Activated CD4-positive, alpha-beta T cell treated with anti-CD3 and anti-CD28 coated beads, Interleukin-2, amount 10 ng/mL, durations not matched to agents 7 days and 5 days (primary cell): Measurements from ENCODE around the gene ZNF276. TPM values are rescaled to one million over a fixed set of nuclear protein-coding genes. Genes with fewer than 3 reads are reported as not detected.
"Not testable (repeated sequence)": the region's sequence is repeated elsewhere in the genome, so short reads cannot be mapped to it uniquely, and the experiment has no call there.

Source experiments
- CTCF ChIA-PET: fragments of 350-600 bp; sonication (Branson Sonifier 250); formaldehyde crosslinking; loops from one replicate; lab custom pipeline; 2021; ENCODE audit warnings: antibody characterized with exemption; lab: Charles Lee
- POLR2A ChIA-PET: fragments of 350-600 bp; sonication (Branson Sonifier 250); formaldehyde crosslinking; loops from one replicate; lab custom pipeline; 2021; ENCODE audit warnings: antibody characterized with exemption; lab: Charles Lee
- DNase-seq: peaks from one replicate; pipeline ENCODE4 v3.0.0-alpha.2; 2020
- H3K27ac Mint-ChIP-seq: one replicate; pipeline ENCODE4 v1.8.0; 2021; ENCODE audit warnings: mild to moderate bottlenecking, moderate library complexity, mixed read lengths
- H3K27me3 Mint-ChIP-seq: one replicate; pipeline ENCODE4 v1.8.0; 2021; ENCODE audit warnings: mixed read lengths
- H3K36me3 Mint-ChIP-seq: one replicate; pipeline ENCODE4 v1.8.0; 2021; ENCODE audit warnings: low read depth, mixed read lengths
- H3K4me1 Mint-ChIP-seq: one replicate; pipeline ENCODE4 v1.8.0; 2021; ENCODE audit warnings: mixed read lengths
- H3K4me3 Mint-ChIP-seq: one replicate; pipeline ENCODE4 v1.8.0; 2021; ENCODE audit warnings: mild to moderate bottlenecking, moderate library complexity, mixed read lengths
- H3K9me3 Mint-ChIP-seq: one replicate; pipeline ENCODE4 v1.8.0; 2021; ENCODE audit warnings: mixed read lengths
- total RNA-seq, 2 experiments: library from RNA; stranded (reverse); gene quantifications; one replicate each; pipeline ENCODE4 v1.2.3, GENCODE V29; 2021

The ZNF276 gene
- total RNA-seq, 2 experiments from 2014 or later: 79.5 to 96.5 TPM

DNA sequence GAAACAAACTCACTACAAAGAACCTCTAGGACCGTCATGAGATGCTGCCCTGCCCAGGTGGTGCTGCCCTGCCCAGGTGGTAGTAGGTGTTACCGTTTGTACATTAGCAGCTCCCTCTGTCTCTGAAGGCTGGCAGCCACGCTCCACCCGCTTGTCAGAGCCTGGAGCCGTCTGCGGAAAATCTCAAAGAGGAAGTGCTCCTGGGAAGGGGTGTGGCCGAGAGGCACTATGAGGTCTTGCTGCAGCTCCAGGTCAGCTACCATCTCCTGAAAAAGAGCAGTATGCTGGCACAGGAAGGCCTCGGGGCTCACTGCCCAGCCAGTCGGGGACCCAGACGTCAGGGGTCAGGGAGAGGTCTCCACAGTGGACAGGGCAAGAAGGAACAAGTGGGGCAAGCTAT lies 28.3 kb downstream of the ZNF276 start:
- H3K9me3 Mint-ChIP-seq: no peaks in the 10 kb centered on the region
- H3K4me1 Mint-ChIP-seq: peaks cover 10% of the 10 kb centered on the region
- H3K36me3 Mint-ChIP-seq: peaks cover 37% of the 10 kb centered on the region
- CTCF ChIA-PET: interaction anchor here (0.5 to 1.5 kb wide), 2 partner anchors 9 to 88 kb away, joined by 3 to 4 read pairs; no protein-coding TSS in a partner anchor
- H3K27me3 Mint-ChIP-seq: no peaks in the 10 kb centered on the region
- peak overlapping the region; percentile 79 for H3K27ac Mint-ChIP-seq
- no peak overlapping the region for H3K4me3 Mint-ChIP-seq
- no peak for DNase-seq
- POLR2A ChIA-PET: no interaction called here

DNA sequence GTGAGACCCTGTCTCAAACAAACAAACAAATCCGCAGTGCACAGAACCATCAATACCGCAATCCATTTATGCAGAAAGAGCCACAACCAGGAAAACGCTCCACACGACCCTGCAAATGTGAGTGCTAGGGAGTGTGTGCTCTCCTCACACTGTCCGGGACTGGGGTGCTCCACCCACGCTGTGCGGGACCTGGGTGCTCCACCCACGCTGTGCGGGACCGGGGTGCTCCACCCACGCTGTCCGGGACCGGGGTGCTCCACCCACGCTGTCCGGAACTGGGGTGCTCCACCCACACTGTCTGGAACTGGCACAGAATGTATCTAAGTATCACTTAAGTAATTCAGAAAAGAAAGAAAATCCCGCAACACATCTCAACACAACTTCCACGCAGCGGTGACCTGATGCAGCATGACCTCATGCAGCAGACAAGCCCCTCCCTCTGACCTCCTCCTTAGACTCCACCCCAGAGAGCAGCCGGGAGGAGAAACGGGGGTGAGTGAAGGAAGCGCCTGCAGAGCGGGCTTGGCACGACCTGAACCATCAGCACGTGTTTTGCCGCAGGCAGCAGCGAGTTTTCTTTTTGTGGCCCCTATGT lies 38.5 kb downstream of the ZNF276 start:
- peak overlapping the region; percentile 96 for H3K27ac Mint-ChIP-seq
- CTCF ChIA-PET: no interaction called here
- H3K36me3 Mint-ChIP-seq: peaks cover 61% of the 10 kb centered on the region
- no peaks in the 10 kb centered on the region for H3K27me3 Mint-ChIP-seq
- POLR2A ChIA-PET: no interaction called here
- peak overlapping the region; percentile 8 for H3K4me3 Mint-ChIP-seq
- DNase-seq: no peak
- peaks cover 36% of the 10 kb centered on the region for H3K4me1 Mint-ChIP-seq
- H3K9me3 Mint-ChIP-seq: no peaks in the 10 kb centered on the region

DNA sequence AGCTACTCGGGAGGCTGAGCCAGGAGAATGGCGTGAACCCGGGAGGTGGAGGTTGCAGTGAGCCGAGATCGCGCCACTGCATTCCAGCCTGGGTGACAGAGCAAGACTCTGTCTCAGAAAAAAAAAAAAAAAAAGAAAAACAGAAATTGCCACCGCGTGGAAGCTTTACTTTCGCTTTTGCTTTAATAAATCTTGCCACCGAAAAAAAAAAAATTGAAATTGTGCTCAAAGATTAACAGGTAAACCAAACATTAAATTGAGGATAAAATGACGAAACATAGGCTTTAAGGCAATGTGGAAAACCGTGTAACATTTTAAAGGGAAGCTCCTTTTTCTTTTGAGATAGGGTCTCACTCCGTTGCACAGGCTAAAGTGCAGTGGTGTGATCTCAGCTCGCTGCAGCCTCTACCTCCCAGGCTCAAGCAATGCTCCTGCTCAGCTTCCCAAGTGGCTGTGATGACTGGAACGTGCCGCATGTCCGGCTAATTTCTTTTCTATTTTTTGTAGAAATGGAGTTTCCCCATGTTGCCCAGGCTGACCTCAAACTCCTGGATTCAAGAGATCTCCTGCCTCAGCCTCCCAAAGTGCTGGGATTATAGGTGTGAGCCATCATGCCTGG lies 40.1 kb downstream of the ZNF276 start:
- peaks cover 44% of the 10 kb centered on the region for H3K4me1 Mint-ChIP-seq

GRCh38 chr16:89764711-89765201 lies 43.4 kb downstream of the ZNF276 start:
- no peaks in the 10 kb centered on the region for H3K27me3 Mint-ChIP-seq
- CTCF ChIA-PET: interaction anchor here (1.0 to 1.7 kb wide), 3 partner anchors 22 to 145 kb away, joined by 3 to 4 read pairs (median 3); no protein-coding TSS in a partner anchor

More for the DNA sequence above, 40.1 kb downstream of the ZNF276 start:
- Mint-ChIP-seq H3K27ac (peak overlapping the region; percentile 96), H3K36me3 (peaks cover 68% of the 10 kb centered on the region), H3K9me3 (no peaks in the 10 kb centered on the region), H3K4me3 (peak overlapping the region; percentile 75), H3K27me3 (no peaks in the 10 kb centered on the region)
- ChIA-PET CTCF (interaction anchor here (0.6 to 1.6 kb wide), 8 partner anchors 8 to 44 kb away, joined by 3 to 6 read pairs (median 4); no protein-coding TSS in a partner anchor), POLR2A (interaction anchor here (0.7 kb wide), 1 partner anchor 58 kb away, joined by 4 read pairs; no protein-coding TSS in a partner anchor)
- DNase-seq: no peak

GRCh38 chr16:89765292-89765830 lies 44.0 kb downstream of the ZNF276 start:
- ChIA-PET POLR2A (no interaction called here), CTCF (interaction anchor here (0.5 to 1.7 kb wide), 3 partner anchors 13 to 317 kb away, joined by 3 to 4 read pairs (median 3); no protein-coding TSS in a partner anchor)
- no peak for DNase-seq
- peak overlapping the region; percentile 61 for H3K4me3 Mint-ChIP-seq
- peaks cover 63% of the 10 kb centered on the region for H3K36me3 Mint-ChIP-seq
- H3K27ac Mint-ChIP-seq: peak overlapping the region; percentile 93
- peaks cover 40% of the 10 kb centered on the region for H3K4me1 Mint-ChIP-seq
- no peaks in the 10 kb centered on the region for H3K27me3 Mint-ChIP-seq
- no peaks in the 10 kb centered on the region for H3K9me3 Mint-ChIP-seq

More at GRCh38 chr16:89764711-89765201, 43.4 kb downstream of the ZNF276 start:
- POLR2A ChIA-PET: no interaction called here
- Mint-ChIP-seq H3K4me1 (peaks cover 43% of the 10 kb centered on the region), H3K27ac (peak overlapping the region; percentile 93), H3K4me3 (peak overlapping the region; percentile 61), H3K9me3 (no peaks in the 10 kb centered on the region), H3K36me3 (peaks cover 64% of the 10 kb centered on the region)
- peak; percentile 53 for DNase-seq

- Mint-ChIP-seq H3K36me3 (peaks cover 55% of the 10 kb centered on the region), H3K9me3 (no peaks in the 10 kb centered on the region), H3K27me3 (no peaks in the 10 kb centered on the region), H3K4me1 (peaks cover 4% of the 10 kb centered on the region), H3K4me3 (no peak overlapping the region), H3K27ac (no peak overlapping the region)
- ChIA-PET CTCF (interaction anchor here (2.0 kb wide), 1 partner anchor 23 kb away, joined by 5 read pairs; no protein-coding TSS in a partner anchor), POLR2A (no interaction called here)
- DNase-seq: no peak
Observed at GRCh38 chr16:89770367-89770766, 49.0 kb downstream of the ZNF276 start.

GRCh38 chr16:89775223-89775622 lies 53.9 kb downstream of the ZNF276 start:
- Mint-ChIP-seq H3K27ac (no peak overlapping the region), H3K27me3 (no peaks in the 10 kb centered on the region), H3K4me3 (no peak overlapping the region), H3K36me3 (peaks cover 47% of the 10 kb centered on the region), H3K9me3 (no peaks in the 10 kb centered on the region), H3K4me1 (no peaks in the 10 kb centered on the region)
- no peak for DNase-seq
- POLR2A ChIA-PET: no interaction called here
- CTCF ChIA-PET: interaction anchor here (1.1 kb wide), 1 partner anchor 11 kb away, joined by 3 read pairs; no protein-coding TSS in a partner anchor

DNA sequence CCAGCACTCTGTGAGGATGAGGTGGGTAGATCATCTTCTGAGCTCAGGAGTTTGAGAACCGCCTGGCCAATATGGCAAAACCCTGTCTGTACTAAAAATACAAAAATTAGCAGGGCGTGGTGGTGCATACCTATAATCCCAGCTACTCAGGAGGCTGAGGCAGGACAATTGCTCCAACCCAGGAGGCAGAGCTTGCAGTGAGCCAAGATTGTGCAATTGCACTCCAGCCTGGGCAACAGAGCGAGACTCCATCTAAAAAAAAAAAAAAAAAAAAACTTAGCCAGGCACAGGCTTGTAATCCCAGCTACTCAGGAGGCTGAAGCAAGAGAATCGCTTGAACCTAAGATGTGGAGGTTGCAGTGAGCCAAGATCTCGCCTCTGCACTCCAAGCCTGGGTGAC lies 56.9 kb downstream of the ZNF276 start:
- not testable (repeated sequence) for DNase-seq
- H3K36me3 Mint-ChIP-seq: peaks cover 34% of the 10 kb centered on the region

DNA sequence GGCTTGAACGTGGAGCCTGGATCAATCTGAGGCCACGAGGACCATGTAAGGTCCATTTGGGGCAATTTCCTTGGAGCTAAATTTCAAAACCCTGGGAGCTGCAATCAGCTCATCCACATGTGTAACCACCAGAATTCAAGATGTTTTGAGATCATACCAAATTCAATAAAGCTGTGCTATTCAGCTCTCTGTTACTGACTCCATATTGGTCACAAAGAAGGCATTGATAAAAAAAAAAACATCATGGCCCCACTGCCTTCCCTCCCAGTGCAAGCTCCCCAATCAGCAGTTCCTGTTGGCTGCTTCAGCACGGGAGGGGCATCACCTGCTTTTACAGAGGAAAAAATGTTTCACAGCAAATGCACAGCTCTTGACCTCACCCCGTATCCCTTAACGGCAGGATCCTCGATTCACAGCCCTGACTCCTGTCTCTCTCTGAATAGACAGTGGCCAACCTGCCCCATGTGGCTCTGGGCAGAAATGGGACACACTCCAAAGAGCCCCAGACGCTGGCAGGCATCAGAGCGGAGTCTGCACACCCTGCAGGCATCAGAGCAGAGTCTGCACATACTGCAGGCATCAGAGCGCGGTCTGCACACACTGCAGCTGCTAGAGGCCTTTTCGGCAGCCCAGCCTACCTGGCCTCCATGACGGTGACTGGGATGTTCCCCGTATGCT lies 58.0 kb downstream of the ZNF276 start:
- ChIA-PET POLR2A (no interaction called here), CTCF (interaction anchor here (0.6 to 1.5 kb wide), 3 partner anchors 11 to 81 kb away, joined by 3 to 5 read pairs (median 3); no protein-coding TSS in a partner anchor)
- Mint-ChIP-seq H3K27ac (no peak overlapping the region), H3K4me3 (no peak overlapping the region), H3K27me3 (no peaks in the 10 kb centered on the region), H3K36me3 (peaks cover 31% of the 10 kb centered on the region), H3K4me1 (peaks cover 2% of the 10 kb centered on the region), H3K9me3 (no peaks in the 10 kb centered on the region)
- no peak for DNase-seq

More for the DNA sequence above, 56.9 kb downstream of the ZNF276 start:
- H3K9me3 Mint-ChIP-seq, H3K4me3 Mint-ChIP-seq, H3K27ac Mint-ChIP-seq, H3K4me1 Mint-ChIP-seq, H3K27me3 Mint-ChIP-seq: not testable (repeated sequence)
- CTCF ChIA-PET: interaction anchor here (0.6 to 1.6 kb wide), 2 partner anchors 9 to 13 kb away, joined by 3 read pairs; no protein-coding TSS in a partner anchor
- POLR2A ChIA-PET: interaction anchor here (0.6 kb wide), 1 partner anchor 235 kb away, joined by 9 read pairs; no protein-coding TSS in a partner anchor

DNA sequence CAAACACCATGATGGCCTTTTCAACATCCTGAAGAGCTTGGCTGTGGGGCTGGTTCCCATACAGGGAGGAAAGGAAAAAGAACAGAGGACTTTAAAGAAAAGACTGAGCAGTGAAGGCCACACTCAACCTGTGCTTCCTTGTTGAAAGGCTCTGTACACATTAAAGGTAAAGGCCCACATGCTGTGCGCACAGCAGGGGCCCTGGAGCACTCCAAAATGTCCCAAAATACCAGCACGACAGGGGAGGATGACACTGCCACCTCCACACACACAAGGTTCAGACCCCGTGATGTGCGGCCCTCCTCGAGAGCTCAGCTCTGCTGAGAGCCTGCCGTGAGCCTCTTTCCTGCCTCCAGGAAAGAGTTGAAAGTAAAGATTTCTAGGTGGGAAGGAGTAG lies 58.6 kb downstream of the ZNF276 start:
- no peak overlapping the region for H3K27ac Mint-ChIP-seq
- no peaks in the 10 kb centered on the region for H3K9me3 Mint-ChIP-seq
- POLR2A ChIA-PET: interaction anchor here (0.6 kb wide), 1 partner anchor 277 kb away, joined by 3 read pairs; no protein-coding TSS in a partner anchor
- no peak overlapping the region for H3K4me3 Mint-ChIP-seq
- CTCF ChIA-PET: interaction anchor here (1.4 to 1.5 kb wide), 2 partner anchors 12 to 81 kb away, joined by 3 to 5 read pairs; no protein-coding TSS in a partner anchor
- peaks cover 35% of the 10 kb centered on the region for H3K36me3 Mint-ChIP-seq
- DNase-seq: no peak
- H3K4me1 Mint-ChIP-seq: peaks cover 7% of the 10 kb centered on the region
- no peaks in the 10 kb centered on the region for H3K27me3 Mint-ChIP-seq

GRCh38 chr16:89782489-89782888 lies 61.2 kb downstream of the ZNF276 start:
- H3K36me3 Mint-ChIP-seq: peaks cover 43% of the 10 kb centered on the region
- no peaks in the 10 kb centered on the region for H3K9me3 Mint-ChIP-seq
- H3K4me3 Mint-ChIP-seq: no peak overlapping the region
- H3K4me1 Mint-ChIP-seq: peaks cover 32% of the 10 kb centered on the region
- DNase-seq: no peak
- POLR2A ChIA-PET: no interaction called here
- CTCF ChIA-PET: interaction anchor here (1.1 to 1.5 kb wide), 2 partner anchors 11 to 21 kb away, joined by 3 read pairs; no protein-coding TSS in a partner anchor
- no peak overlapping the region for H3K27ac Mint-ChIP-seq
- H3K27me3 Mint-ChIP-seq: no peaks in the 10 kb centered on the region

- DNase-seq, H3K4me3 Mint-ChIP-seq, H3K27me3 Mint-ChIP-seq, H3K27ac Mint-ChIP-seq, POLR2A ChIA-PET, H3K9me3 Mint-ChIP-seq: not testable (repeated sequence)
- peaks cover 33% of the 10 kb centered on the region for H3K4me1 Mint-ChIP-seq
- CTCF ChIA-PET: interaction anchor here (0.7 kb wide), 1 partner anchor 48 kb away, joined by 3 read pairs; no protein-coding TSS in a partner anchor
- H3K36me3 Mint-ChIP-seq: peaks cover 42% of the 10 kb centered on the region
Observed at GRCh38 chr16:89783952-89784351, 62.6 kb downstream of the ZNF276 start.
